HT-29 (cell line): ENCODE measurements around the gene BFSP2. TPM values are rescaled to one million over a fixed set of nuclear protein-coding genes. Genes with fewer than 3 reads are reported as not detected.
A peak's percentile ranks its signal among the peaks of the same experiment; 100 is the strongest.
"Not testable (repeated sequence)": the region's sequence is repeated elsewhere in the genome, so short reads cannot be mapped to it uniquely, and the experiment has no call there.

ENCODE experiments used
- DNase-seq: peaks from one replicate; pipeline ENCODE4 v3.0.0-alpha.2; 2015; ENCODE audit warnings: low spot score
- total RNA-seq: library from RNA; depleted of rRNA; stranded (reverse); fragments of >200 nt; shearing (Covaris generic); gene quantifications from 2 replicates; pipeline ENCODE4 v1.2.3, GENCODE V29; 2014

Gene BFSP2
- total RNA-seq, 1 experiment from 2014 or later = not detected

GRCh38 chr3:133455960-133456359 lies 56.1 kb downstream of the BFSP2 start:
- no peak for DNase-seq

- no peak for DNase-seq
These were observed 57.2 kb downstream of the BFSP2 start for GRCh38 chr3:133457025-133457424.

- peak; percentile 44 for DNase-seq
These were observed 57.7 kb downstream of the BFSP2 start for GRCh38 chr3:133457465-133458067.

DNA sequence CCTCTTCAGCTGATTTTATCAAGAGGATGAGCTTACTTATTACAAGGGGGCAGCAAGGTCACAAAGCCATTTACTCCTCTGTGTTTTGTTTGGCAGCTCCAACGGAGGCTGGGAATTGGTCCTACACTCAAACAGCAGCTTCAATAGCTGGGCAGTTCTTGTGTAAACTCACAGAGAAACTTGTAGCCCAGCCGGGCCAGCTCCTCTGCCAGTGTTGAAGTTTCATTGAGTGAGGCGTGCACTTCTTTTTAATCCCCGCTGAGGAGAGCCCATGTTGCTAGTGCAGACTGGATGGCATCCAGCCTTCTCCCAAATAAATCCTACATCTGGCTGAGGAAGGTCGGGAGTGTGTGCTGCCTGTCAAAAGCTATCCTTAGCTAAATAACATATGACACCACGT lies 59.5 kb downstream of the BFSP2 start:
- DNase-seq = no peak

DNA sequence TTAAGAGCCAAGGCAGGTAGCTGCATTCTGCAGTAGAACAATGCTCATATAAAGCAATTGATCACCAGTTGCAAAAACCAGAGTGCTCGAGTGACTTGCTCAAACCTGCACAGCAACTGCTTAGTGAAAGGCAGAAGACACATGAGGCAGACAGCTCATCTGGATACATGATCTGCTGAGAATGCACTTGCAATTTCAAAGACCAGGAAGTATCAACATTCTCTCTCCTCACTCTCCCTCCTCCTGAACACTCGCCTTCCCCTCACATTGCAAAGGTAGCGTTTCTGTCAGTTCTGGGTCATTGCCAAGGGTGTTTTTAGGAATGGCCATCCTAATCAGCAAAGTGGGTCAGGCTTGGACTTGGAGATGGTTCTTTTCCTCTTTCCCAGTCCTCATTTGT lies 61.0 kb downstream of the BFSP2 start:
- DNase-seq = no peak

DNA sequence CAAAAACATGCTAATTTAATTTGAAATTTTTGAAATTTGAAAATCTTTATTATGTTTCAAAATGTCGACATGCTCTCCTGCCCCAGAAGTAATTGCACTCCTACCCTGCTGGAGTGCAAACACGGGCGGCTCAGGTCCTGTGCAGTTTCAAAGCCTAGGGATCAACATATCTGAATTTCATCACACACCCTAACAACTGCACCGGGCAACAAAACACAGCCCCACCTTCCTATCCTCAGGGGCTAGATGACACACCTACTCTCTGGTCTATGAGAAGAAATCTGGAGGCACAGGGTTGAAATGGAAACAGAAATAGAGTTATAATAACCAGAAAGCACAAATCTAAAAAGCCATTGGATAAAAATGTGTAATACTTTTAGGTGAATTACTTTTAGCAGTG lies 61.4 kb downstream of the BFSP2 start:
- DNase-seq = peak; percentile 60

DNA sequence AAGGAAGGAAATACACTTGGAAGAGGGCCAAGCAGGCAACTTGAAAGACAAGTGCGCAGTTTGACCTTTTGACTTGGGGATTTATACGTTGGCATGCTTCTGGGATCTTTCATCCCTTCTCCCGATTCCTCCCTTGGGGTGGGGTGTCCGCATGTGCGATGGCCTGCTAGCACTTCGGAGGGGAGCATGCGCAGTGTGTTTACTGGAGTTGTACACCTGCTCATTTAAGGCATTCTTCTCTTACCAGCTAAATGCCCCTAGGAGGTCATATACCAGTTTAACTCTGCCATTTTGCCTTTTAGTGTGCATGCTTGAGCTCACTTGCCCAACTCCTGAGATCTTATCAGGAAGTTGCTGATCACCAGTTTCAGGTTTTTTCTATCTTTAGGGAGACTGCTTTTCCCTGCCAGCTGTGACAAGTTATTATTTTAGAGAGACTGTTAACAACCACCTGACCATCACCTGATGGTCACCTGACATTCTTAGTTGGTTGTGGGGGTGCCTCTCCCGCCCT lies 63.5 kb downstream of the BFSP2 start:
- DNase-seq = peak; percentile 72

GRCh38 chr3:133464573-133464972 lies 64.7 kb downstream of the BFSP2 start:
- DNase-seq = peak; percentile 67

DNA sequence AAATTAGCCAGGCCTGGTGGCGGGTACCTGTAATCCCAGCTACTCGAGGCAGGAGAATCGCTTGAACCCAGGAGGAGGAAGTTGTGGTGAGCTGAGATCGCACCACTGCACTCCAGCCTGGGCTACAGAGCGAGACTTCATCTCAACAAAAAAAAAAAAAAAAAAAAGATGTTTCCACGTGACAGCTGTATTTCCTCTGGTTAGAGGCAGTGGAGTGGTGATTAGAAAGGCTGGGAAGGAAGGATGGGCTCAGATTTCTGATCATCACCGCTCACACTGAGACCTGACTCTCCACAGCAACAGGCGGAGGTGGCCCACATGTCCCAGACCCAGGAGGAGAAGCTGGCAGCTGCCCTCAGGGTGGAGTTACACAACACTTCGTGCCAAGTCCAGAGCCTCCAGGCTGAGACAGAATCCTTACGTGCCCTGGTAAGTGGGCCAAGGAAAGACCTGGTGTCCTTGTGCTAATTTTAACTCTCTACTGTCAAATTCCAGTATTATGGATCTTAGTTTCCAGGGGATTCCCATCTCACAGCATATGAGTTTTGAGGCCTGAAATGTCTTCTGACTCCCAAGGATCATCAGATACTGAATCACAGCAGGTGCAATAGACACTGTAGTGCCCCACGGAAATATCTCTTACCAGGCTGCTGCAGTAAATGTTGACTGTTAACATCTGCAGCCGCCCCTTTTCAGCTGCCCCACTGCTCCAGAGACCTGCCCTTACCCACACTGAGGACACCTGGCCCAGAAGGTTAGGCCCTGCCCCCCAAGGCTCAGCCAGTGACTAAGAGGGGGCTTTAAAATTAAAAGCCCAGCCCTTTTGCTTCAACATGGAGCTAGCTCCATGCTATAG lies 66.9 kb downstream of the BFSP2 start:
- no peak for DNase-seq

DNA sequence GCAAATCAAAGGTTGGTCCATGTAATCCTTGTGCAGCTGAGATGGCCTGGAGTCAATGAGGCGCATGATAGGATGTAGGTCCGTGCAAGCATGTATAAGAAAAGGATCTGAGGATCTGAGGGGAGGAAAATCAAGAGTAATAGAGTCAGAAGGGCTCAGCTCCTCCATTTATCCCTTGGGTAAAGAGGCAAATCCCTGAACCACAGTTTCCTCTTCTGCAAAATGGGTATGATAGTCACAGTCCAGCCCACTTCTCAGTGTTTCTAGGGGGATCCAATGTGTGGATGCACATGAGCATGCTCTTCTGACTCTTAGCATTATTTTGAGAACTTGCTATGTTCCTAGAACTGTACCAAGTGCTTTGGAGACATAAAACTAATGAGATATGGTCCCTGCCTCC lies 67.9 kb downstream of the BFSP2 start:
- no peak for DNase-seq

- no peak for DNase-seq
These were observed 68.4 kb downstream of the BFSP2 start for GRCh38 chr3:133468251-133468721.

- DNase-seq = no peak
These were observed 69.4 kb downstream of the BFSP2 start for GRCh38 chr3:133469140-133469731.

GRCh38 chr3:133472242-133472641 lies 72.4 kb downstream of the BFSP2 start:
- peak; percentile 41 for DNase-seq

GRCh38 chr3:133472889-133473288 lies 73.0 kb downstream of the BFSP2 start:
- DNase-seq = no peak

GRCh38 chr3:133473472-133474191 lies 73.8 kb downstream of the BFSP2 start:
- DNase-seq = not testable (repeated sequence)

DNA sequence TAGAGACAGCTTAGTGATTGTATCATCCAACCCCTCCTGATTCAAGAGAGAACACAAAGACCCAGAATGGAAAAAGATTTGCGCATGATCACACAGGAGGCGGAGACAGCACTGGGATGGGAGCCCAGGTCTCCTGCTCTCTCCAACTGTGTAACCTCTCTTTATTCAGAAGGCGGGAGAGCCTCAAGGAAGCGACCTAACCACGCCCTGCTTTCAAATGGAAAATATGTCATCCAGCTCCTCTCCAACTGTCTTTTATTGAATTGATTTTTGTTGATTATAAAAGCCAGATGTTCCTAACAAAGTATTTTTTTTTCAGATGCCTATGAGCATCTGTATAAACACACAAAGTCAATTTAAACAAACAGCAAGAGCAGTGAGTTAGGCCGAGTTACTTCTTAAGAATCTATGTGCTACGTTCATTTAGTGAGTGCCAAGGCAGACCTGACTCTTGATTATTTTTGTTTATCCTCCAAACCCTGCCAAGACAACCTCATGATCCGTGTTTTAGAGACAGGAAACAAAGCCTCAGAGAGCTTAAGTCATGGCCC lies 74.5 kb downstream of the BFSP2 start:
- no peak for DNase-seq

GRCh38 chr3:133474817-133475216 lies 75.0 kb downstream of the BFSP2 start:
- no peak for DNase-seq

DNA sequence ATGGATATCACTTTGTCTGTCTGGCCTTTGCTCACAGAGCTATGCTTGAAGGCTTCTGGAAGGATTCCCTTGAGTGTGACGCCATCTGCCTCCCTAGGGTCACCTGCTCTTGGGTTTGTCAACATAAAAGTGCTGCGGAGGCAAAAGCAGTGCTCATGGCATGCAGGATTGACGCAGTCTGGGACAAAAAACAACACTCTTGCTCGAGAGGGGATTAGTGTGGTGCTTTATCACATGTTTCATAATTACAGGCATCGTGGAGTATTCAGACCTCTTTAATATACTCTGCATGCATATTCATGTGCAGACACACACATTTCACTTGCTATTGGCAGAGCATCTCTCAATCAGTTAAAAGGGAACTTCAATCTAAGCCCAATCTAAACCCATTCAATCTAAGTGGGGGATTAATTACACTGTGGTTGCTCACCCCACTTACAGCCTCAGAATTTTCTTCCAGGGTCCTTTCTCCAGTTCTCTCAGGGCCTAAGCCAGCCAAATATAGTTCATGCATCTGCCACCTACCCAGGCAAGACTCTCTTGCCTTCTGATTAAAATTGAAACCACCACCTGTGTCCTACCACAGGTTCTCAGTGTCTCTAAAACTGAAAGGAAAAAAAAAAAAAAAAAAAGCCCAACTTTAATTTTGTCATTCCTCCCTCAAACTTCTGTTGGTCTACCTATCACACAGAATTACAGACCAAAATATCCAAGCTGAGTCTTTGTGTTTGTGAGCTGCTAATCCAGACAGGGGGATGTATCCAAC lies 75.6 kb downstream of the BFSP2 start:
- no peak for DNase-seq

DNA sequence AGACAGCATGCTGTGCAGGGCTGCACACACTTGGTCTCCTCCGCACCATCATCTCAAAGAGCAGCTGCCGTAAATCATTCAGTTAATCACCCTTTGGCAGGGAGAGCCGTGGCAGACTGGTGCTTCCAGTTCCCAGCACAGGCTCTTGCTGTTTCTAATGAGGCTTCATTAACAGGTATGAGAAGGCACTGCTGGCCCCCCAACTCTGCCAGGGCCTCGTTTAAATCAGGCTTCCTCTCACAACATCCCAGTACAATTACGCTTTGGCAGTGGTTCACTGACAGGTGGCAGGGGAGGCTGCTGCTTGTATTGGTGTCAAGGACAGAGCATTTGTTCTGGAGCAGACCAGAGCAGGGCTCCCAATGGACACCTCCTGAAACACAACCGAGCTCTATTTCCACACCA lies 77.1 kb downstream of the BFSP2 start:
- DNase-seq = peak; percentile 69

- DNase-seq = no peak
These were observed 77.6 kb downstream of the BFSP2 start for GRCh38 chr3:133477487-133477886.

- no peak for DNase-seq
These were observed 78.8 kb downstream of the BFSP2 start for GRCh38 chr3:133478624-133479023.
